ENCODE results near the gene ZCCHC2.

Gene ZCCHC2

DNA sequence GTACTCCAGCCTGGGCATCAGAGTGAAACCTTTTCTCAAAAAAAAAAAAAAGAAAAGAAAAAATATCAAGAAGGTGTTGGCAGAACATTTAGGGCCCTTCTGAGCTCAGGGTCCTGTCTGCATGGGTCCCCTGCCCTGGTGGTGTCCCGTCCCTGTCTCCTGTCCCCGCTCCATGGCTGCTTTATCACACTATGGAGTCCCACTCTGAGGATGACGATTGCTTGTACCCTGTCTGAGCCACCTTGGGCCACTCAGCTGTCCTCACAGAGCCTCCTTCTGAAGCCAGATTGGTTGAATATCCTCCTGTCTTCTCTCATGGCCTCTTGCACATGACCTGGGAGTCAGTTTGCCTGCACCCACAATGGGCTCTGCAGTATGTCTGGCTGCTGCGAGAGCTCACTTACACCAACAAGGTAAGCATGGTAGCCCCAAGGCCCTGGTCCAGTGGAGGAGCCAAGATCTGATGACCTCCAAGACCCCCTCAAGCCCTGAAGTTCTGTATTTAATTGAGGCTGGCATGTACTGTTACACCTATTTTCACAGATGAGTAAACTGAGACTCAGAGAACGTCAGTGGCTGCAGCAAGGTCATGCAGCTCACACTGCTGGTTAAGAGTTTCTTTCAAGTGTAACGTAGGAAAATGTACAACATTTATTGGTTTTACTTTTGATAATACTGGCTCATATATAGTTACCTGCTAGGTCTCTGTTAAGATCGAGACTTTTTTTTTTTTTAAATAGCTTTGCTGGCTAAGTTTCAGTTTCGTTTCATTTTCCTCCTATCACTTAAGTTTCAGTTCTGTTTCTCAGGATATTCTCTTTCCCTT lies 16.9 kb upstream of the ZCCHC2 start:
- Histone ChIP-seq H3F3A (ENCODE audit: control insufficient read depth, insufficient read depth) (no peaks in the 10 kb centered on the region), H3K4me3 (ENCODE audit: low read length) (peak overlapping the region; percentile 67), H4K20me1 (ENCODE audit: control insufficient read depth, insufficient read depth, low read depth, low read length) (no peaks in the 10 kb centered on the region), H3K4me1 (ENCODE audit: control insufficient read depth, low read length) (peaks cover 12% of the 10 kb centered on the region), H3K9me2 (replicated peaks; ENCODE audit: control insufficient read depth, low read length) (no peaks in the 10 kb centered on the region), H3K36me3 (ENCODE audit: control insufficient read depth, low read length) (no peaks in the 10 kb centered on the region), H3K27me3 (ENCODE audit: control insufficient read depth, low read length) (no peaks in the 10 kb centered on the region), H3K79me2 (ENCODE audit: control insufficient read depth, low read length) (no peaks in the 10 kb centered on the region), H3K4me2 (ENCODE audit: low read length) (peak overlapping the region; percentile 87), H3K9me3 (ENCODE audit: control insufficient read depth, insufficient read depth, low read length) (no peaks in the 10 kb centered on the region), H3K27ac (ENCODE audit: low read depth, low read length) (0 out of 2 replicates have a peak overlapping the region, but pooled peaks have one; percentile 15)
- no peak for TF ChIP-seq EZH2phosphoT487 (IDR thresholded peaks at IDR 0.05; ENCODE audit: borderline replicate concordance, low read length)
- TF ChIP-seq, protein P1, sequence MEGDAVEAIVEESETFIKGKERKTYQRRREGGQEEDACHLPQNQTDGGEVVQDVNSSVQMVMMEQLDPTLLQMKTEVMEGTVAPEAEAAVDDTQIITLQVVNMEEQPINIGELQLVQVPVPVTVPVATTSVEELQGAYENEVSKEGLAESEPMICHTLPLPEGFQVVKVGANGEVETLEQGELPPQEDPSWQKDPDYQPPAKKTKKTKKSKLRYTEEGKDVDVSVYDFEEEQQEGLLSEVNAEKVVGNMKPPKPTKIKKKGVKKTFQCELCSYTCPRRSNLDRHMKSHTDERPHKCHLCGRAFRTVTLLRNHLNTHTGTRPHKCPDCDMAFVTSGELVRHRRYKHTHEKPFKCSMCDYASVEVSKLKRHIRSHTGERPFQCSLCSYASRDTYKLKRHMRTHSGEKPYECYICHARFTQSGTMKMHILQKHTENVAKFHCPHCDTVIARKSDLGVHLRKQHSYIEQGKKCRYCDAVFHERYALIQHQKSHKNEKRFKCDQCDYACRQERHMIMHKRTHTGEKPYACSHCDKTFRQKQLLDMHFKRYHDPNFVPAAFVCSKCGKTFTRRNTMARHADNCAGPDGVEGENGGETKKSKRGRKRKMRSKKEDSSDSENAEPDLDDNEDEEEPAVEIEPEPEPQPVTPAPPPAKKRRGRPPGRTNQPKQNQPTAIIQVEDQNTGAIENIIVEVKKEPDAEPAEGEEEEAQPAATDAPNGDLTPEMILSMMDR (IDR thresholded peaks at IDR 0.05; ENCODE audit: low read depth, low read length, poor library complexity, severe bottlenecking): no peak

DNA sequence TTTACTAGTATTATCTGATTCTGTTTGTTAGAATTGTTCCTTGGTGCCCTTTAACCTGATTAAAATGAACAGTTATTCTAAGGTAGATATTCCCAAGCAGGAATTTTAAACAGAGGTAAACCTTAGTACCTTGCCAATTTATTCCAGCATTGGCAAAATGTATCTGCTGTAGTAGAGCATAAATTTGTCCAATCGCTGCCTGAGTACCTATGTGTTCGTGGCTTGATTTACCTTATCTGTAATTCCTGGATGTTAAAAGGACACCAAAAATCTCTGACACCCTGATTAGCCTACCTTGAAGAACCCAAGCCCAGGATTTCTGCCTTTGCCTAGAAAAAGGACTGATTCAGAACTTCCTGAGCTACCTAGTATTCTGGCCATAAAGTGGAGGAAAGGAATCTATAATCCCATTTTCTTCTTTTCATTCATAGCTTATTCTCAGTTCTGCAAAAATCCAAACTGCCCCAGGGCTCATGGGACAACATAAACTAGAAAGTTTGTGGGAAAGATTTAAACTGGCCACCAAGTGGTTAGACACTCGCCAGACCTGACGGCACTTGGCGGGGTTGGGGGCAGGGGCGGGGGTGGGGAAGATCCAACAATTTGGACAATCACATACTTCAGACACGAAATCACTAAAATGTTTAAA lies 16.2 kb upstream of the ZCCHC2 start:
- no peaks in the 10 kb centered on the region for H3K36me3 ChIP-seq (ENCODE audit: control insufficient read depth, low read length)
- peaks cover 12% of the 10 kb centered on the region for H3K4me1 ChIP-seq (ENCODE audit: control insufficient read depth, low read length)
- H3K9me2 ChIP-seq (replicated peaks; ENCODE audit: control insufficient read depth, low read length): no peaks in the 10 kb centered on the region
- TF ChIP-seq, protein P1 (IDR thresholded peaks at IDR 0.05; ENCODE audit: low read depth, low read length, poor library complexity, severe bottlenecking): no peak
- TF ChIP-seq EZH2phosphoT487 (IDR thresholded peaks at IDR 0.05; ENCODE audit: borderline replicate concordance, low read length): no peak
- no peaks in the 10 kb centered on the region for H3K27me3 ChIP-seq (ENCODE audit: control insufficient read depth, low read length)
- H3K79me2 ChIP-seq (ENCODE audit: control insufficient read depth, low read length): no peaks in the 10 kb centered on the region
- no peaks in the 10 kb centered on the region for H4K20me1 ChIP-seq (ENCODE audit: control insufficient read depth, insufficient read depth, low read depth, low read length)
- no peaks in the 10 kb centered on the region for H3F3A ChIP-seq (ENCODE audit: control insufficient read depth, insufficient read depth)
- no peaks in the 10 kb centered on the region for H3K9me3 ChIP-seq (ENCODE audit: control insufficient read depth, insufficient read depth, low read length)
- peak overlapping the region; percentile 67 for H3K4me3 ChIP-seq (ENCODE audit: low read length)
- H3K4me2 ChIP-seq (ENCODE audit: low read length): peak overlapping the region; percentile 87
- H3K27ac ChIP-seq (ENCODE audit: low read depth, low read length): 0 out of 2 replicates have a peak overlapping the region, but pooled peaks have one; percentile 15

DNA sequence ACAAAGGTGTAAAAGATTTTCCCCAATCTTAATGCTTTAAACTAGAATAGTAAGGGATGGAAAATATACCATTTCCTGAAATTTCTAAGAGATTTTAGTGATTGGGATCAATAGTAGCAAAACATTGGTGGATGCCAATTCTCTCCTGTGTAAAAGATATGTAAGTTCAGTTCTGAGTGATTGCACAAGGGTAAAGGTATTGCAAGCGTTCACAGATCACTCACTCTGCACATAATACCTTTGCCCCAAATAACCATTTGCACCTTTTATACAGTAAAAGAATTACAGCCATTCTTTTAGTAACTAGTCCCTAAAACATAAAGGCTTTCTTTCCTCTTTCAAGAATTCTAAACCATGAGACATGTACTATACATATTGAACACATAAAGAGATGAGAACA lies 13.0 kb upstream of the ZCCHC2 start:
- no peaks in the 10 kb centered on the region for H3K27me3 ChIP-seq (ENCODE audit: control insufficient read depth, low read length)
- H4K20me1 ChIP-seq (ENCODE audit: control insufficient read depth, insufficient read depth, low read depth, low read length): no peaks in the 10 kb centered on the region
- no peak overlapping the region for H3K4me3 ChIP-seq (ENCODE audit: low read length)
- peaks cover 12% of the 10 kb centered on the region for H3K4me1 ChIP-seq (ENCODE audit: control insufficient read depth, low read length)
- TF ChIP-seq, protein P1 (IDR thresholded peaks at IDR 0.05; ENCODE audit: low read depth, low read length, poor library complexity, severe bottlenecking): no peak
- no peak for TF ChIP-seq EZH2phosphoT487 (IDR thresholded peaks at IDR 0.05; ENCODE audit: borderline replicate concordance, low read length)
- no peaks in the 10 kb centered on the region for H3F3A ChIP-seq (ENCODE audit: control insufficient read depth, insufficient read depth)
- peaks cover 18% of the 10 kb centered on the region for H3K9me3 ChIP-seq (ENCODE audit: control insufficient read depth, insufficient read depth, low read length)
- H3K27ac ChIP-seq (ENCODE audit: low read depth, low read length): no peak overlapping the region
- no peaks in the 10 kb centered on the region for H3K9me2 ChIP-seq (replicated peaks; ENCODE audit: control insufficient read depth, low read length)
- no peaks in the 10 kb centered on the region for H3K79me2 ChIP-seq (ENCODE audit: control insufficient read depth, low read length)
- H3K36me3 ChIP-seq (ENCODE audit: control insufficient read depth, low read length): no peaks in the 10 kb centered on the region
- H3K4me2 ChIP-seq (ENCODE audit: low read length): no peak overlapping the region
